HCEC 1CT (cell line): ENCODE data around the gene HNF1B.

Source experiments
- DNase-seq: peaks from one replicate; pipeline ENCODE4 v3.0.0-alpha.2; 2017

Gene HNF1B

DNA sequence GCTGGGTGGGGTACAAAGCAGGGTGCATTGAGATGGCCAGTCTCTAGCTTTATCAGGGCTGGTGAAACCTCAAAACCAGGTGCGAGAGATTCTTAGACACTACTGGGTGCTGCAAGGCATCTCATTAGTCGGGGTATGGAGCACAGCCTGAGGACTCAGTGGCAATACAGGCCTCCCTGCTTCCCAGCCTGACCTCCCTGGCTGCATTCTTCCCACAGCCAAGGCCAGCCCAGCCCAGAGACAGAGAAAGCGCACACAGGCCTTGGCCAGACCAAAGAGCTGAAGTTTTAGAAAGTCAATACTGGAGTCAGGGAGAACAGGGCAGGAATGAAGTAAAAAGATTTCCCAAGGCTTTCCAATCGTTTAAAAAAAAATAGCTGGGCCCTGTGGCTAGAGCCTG lies 12.5 kb downstream of the HNF1B start:
- DNase-seq = no peak

- DNase-seq = no peak
Observed at GRCh38 chr17:37731056-37731455, 13.8 kb downstream of the HNF1B start.

DNA sequence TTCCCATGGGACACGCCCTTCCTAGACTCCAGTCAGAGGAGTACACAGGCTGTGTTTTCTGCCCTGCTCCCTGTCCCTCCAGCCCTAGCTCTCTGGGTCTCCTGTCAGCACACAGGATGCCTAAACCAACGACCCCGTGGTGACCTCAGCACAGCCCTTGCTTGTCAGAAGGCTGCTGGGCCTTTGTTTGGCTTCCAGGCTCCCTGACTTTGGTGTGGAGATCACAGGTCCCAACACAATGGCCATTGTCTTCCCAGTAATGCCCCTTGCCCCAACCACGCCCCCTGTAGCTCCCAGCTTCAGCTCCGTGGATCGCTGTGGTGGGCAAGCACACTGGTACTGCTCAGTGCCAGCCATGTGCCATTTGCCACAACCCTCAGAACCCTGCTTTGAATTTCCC lies 15.0 kb downstream of the HNF1B start:
- DNase-seq = no peak

DNA sequence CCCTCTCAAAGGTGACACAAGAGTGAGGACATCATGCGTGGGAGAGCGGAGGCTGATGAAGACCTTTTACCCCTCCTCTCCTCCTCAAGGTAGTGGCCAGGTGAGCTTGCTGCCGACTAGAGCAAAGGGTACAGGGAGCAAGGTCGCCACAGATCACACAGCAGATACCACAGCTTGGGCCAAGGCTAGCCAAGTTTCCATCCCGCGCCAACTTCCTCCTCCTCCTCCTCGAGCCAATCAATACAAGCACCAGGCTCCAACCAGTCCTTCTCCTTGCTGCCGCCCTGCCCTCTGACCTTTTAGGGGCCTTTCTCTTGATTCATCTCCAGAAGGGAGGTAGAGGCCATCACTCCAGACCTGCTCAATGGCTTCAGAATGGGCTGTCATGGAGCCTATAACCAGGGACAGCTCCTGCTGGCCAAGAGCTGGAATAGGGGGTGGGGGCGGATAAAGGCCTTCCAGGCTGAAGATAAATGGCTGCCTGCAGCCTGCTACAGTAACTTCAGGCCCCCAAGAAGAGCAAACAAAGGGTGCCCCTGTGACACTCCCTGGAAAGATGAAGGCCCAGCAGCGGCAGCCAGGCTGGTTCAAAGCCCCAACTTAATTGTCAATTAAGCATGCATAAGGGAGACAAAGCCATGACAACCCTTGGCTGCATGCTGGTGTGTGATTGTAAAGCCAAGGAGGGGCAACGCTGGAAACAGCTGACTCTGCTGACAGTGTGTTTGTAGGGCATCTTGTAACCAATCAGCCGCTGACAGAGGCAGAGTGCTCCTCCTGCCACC lies 17.8 kb downstream of the HNF1B start:
- no peak for DNase-seq

DNA sequence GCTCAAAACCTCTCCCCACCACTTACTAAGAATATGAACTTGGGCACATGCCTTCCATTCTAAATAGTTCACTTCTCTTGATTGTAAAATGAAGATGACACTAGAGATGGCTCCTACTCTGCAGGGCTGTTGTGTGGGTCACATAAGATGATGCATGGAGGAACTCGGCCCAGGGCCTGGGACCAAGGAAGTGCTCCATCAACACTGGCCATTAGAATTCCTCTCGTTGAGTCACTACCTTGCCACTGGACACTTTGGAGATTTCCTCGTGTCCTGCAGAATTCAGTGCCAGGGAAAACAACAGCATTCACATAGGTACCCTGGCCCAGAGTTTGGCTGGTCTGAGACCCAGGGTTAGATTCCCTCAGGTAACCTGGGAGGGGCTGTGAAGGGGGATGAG lies 18.6 kb downstream of the HNF1B start:
- no peak for DNase-seq

GRCh38 chr17:37725601-37726146 lies 19.2 kb downstream of the HNF1B start:
- no peak for DNase-seq

DNA sequence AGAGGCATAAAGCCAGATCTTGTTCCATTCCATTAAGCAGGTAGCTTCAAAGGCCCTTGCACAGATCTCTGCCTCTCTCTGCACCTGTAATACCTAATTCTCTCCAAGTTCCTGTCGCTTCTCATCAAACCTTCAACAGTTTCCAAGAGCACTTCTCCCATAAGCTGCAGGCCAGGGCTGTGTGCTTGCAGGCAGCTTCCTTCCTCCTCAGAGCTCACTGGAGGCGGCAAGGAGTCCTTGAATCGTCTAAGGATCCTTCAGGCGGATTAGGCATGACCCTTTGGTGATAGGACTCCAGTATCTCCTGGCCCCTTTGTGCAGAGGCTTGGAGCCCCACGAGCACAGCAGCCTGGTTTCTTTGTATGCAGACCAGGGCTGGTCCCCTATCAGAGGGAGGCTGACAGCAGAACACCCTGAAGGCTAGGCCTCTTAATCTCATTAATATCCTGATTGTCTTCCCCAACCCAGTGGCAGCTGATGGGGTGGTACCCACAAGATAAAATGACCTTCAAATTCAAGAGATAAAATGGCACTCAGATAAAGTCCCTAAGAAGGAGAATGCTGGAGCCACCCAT lies 19.8 kb downstream of the HNF1B start:
- no peak for DNase-seq

GRCh38 chr17:37720989-37721388 lies 23.9 kb downstream of the HNF1B start:
- no peak for DNase-seq

DNA sequence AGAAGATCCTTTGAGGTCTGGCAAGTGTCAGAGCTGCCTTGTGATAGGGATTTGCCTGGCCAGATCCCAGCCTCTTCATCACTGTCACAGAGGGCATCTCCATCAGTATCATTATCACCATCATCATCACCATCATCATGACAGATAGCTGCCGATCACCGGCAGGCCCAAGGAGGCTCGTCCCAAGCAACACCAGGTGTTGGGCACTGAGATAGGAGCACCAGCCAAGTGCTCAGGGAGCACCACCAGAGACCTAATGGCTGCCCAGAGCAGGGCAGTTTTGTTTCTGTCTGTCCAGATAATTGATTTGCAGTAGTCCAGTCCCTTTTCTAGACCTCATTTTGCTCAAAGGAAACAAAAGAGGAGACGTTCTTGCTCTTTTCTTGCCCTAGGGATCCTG lies 25.0 kb downstream of the HNF1B start:
- no peak for DNase-seq

DNA sequence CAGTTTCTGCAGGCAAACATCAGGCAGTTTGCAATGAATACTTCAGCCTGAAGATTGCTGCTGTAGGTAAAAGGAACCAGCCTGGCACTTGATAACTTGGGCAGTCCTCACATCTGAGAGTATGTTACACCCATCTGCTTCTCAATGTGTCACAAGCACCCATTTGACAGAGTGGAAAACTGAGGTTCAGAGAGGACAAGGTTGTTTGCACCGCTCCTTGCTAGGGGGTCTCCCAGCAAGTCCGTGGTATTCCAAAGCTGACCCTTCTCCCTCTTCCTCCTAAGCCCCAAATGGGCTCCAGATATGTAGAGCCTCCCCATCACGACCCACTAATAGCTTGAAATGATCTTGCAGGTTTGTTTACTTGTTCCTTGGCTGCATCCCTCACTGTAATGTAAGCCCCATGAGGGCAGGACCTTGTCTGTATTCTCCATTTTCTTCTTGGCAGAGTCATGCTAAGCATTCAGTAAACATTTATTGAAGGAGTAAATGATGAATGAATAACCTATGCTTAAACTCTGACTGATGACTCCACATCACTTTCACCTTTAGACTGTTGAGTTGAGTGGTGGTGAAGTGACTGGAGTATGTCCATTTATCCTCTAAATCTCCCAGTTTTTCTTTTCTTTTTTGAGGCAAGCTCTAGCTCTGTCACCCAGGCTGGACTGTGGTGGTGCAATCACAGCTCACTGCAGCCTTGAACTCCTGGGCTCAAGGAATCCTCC lies 26.4 kb downstream of the HNF1B start:
- DNase-seq = no peak

- DNase-seq = no peak
Observed at GRCh38 chr17:37717627-37718323, 27.1 kb downstream of the HNF1B start.

GRCh38 chr17:37714897-37715296 lies 30.0 kb downstream of the HNF1B start:
- DNase-seq = no peak

DNA sequence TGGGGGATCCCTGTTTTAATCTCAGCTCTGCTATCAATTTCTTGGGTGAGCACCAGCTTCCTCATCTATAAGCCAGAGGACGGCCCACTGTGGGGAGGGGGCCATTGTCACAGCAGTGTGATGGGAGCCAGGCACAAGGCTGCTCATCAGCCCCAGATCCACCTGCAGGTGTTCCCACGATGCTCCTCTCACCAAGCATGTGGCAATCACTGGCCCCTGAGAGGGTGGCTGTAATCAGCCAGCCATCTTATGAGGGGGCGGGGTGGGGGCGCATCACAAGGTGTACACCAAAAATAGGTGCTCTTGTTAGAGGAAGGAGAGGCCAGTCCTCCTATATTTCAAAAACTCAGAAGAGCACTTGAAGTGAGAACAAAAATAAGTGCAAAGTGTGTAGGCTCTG lies 31.2 kb downstream of the HNF1B start:
- DNase-seq = no peak

GRCh38 chr17:37713028-37713431 lies 31.8 kb downstream of the HNF1B start:
- no peak for DNase-seq

DNA sequence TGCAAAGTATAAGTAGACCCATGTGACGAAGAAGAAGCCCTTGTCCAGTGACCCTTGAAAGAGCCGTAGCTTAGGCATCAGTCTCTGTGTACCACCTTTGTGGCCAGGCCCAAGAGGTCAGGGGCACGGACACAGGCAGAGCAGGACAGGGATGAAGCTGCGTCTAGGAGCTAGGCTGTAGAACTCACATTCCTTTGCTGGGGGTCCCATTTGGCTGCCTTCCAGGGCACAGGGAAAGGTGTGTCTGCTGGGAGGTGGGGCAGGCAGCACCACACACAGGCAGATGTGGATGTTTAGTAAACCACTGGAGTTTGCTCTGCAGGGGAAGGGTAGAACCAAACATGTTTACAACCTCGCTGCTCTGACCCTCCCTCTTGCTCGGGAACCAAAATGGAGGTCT lies 33.7 kb downstream of the HNF1B start:
- no peak for DNase-seq

- DNase-seq = peak; percentile 46
Observed at GRCh38 chr17:37710344-37710886, 34.4 kb downstream of the HNF1B start.

- DNase-seq = no peak
Observed at GRCh38 chr17:37708616-37709212, 36.1 kb downstream of the HNF1B start.

DNA sequence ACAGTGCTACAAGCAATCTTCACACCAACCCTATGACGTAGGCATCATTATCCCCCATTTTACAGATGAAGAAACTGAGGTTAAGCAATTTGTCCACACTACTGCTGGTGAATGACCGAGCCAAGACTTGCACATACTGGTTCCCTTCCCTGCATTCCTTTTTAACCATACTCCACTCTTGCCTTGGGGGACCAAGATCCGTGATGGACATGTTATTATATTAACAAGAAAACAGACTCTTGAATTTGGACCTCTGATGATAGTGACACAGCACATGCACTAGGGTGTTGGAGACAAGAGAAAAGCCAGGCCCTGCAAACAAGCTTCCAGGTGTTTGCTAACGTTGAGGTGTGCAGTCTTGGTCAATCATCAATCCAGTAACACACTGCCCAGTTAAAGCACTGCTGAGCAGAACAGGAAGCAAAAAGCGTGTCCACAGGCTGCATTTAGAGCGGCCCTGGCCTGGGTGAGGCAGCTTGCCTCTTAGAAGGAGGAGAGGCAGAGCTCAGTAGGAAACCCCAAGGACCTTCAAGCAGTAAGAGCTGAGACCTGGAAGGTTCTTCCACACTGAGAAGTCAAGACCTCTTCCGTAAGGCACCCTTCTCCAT lies 36.7 kb downstream of the HNF1B start:
- DNase-seq = no peak

- DNase-seq = no peak
Observed at GRCh38 chr17:37706446-37706845, 38.4 kb downstream of the HNF1B start.

- peak; percentile 67 for DNase-seq
Observed at GRCh38 chr17:37702598-37702997, 42.3 kb downstream of the HNF1B start.

GRCh38 chr17:37701496-37701898 lies 43.4 kb downstream of the HNF1B start:
- no peak for DNase-seq

- DNase-seq = no peak
Observed at GRCh38 chr17:37700881-37701280, 44.0 kb downstream of the HNF1B start.
